Naive thymus-derived CD4-positive, alpha-beta T cell (primary cell): ENCODE data around the gene DDX42. TPM values are rescaled to one million over a fixed set of nuclear protein-coding genes. Genes with fewer than 3 reads are reported as not detected.

ENCODE experiments used
- ATAC-seq: fragments of 150-1000 bp; cut with Tn5 transposase; 2 replicates; pipeline ENCODE4 v1.10.0; 2021; ENCODE audit warnings: mild to moderate bottlenecking, moderate library complexity
- CTCF ChIA-PET: fragments of 350-600 bp; sonication (Branson Sonifier 250); formaldehyde crosslinking; loops from one replicate; lab custom pipeline; 2021; ENCODE audit warnings: antibody characterized with exemption; lab: Charles Lee
- POLR2A ChIA-PET: fragments of 350-600 bp; sonication (Branson Sonifier 250); formaldehyde crosslinking; loops from one replicate; lab custom pipeline; 2021; ENCODE audit warnings: antibody characterized with exemption, inconsistent platforms; lab: Charles Lee
- DNase-seq, 9 donors: peaks; one replicate each; pipeline versions ENCODE4 v3.0.0 to v3.0.0-alpha.2; 2020 to 2022; ENCODE audit warnings: mixed read lengths in 1 of 9
- H3K27ac ChIP-seq: one replicate; pipeline ENCODE4 v1.7.0; 2013; ENCODE audit warnings: mild to moderate bottlenecking, low read depth, low read length, moderate library complexity
- H3K27me3 ChIP-seq, 2 donors: one replicate each; pipeline ENCODE4 v1.7.0; 2013; ENCODE audit warnings: low read length in 2 of 2, mild to moderate bottlenecking in 2 of 2, moderate library complexity in 2 of 2; ENCODE audit not compliant: control insufficient read depth in 2 of 2, insufficient read depth in 2 of 2
- H3K36me3 ChIP-seq, 3 experiments: 1 replicate in 2 of 3; 2 replicates in 1 of 3; pipeline ENCODE4 v1.7.0; 2013; ENCODE audit warnings: low read length in 3 of 3, mild to moderate bottlenecking in 3 of 3, moderate library complexity in 1 of 3; ENCODE audit not compliant: insufficient read depth in 3 of 3, control insufficient read depth in 2 of 3
- H3K4me1 ChIP-seq, 2 donors: one replicate each; pipeline ENCODE4 v1.7.0; 2013; ENCODE audit warnings: low read length in 2 of 2, mild to moderate bottlenecking in 2 of 2, moderate library complexity in 1 of 2; ENCODE audit not compliant: control insufficient read depth in 2 of 2, insufficient read depth in 2 of 2
- H3K4me3 ChIP-seq: 2 replicates; pipeline ENCODE4 v1.7.0; 2013; ENCODE audit warnings: mild to moderate bottlenecking, low read length
- H3K9me3 ChIP-seq, 3 experiments: 1 replicate in 2 of 3; 2 replicates in 1 of 3; pipeline ENCODE4 v1.7.0; 2013; ENCODE audit warnings: low read length in 3 of 3; ENCODE audit not compliant: control insufficient read depth in 2 of 3
- H3K27ac Mint-ChIP-seq, 9 donors: one replicate each; pipeline ENCODE4 v1.8.0; 2020 to 2022; ENCODE audit warnings: mixed read lengths in 9 of 9, mild to moderate bottlenecking in 8 of 9, moderate library complexity in 5 of 9, inconsistent platforms in 2 of 9
- H3K27me3 Mint-ChIP-seq, 5 donors: one replicate each; pipeline ENCODE4 v1.8.0; 2021 to 2022; ENCODE audit warnings: mixed read lengths in 5 of 5, mild to moderate bottlenecking in 1 of 5
- H3K36me3 Mint-ChIP-seq, 5 donors: one replicate each; pipeline ENCODE4 v1.8.0; 2020 to 2022; ENCODE audit warnings: mixed read lengths in 5 of 5, mild to moderate bottlenecking in 3 of 5, inconsistent platforms in 1 of 5
- H3K4me1 Mint-ChIP-seq, 7 donors: one replicate each; pipeline ENCODE4 v1.8.0; 2020 to 2022; ENCODE audit warnings: mixed read lengths in 7 of 7, mild to moderate bottlenecking in 3 of 7, inconsistent platforms in 1 of 7
- H3K4me3 Mint-ChIP-seq, 10 donors: one replicate each; pipeline ENCODE4 v1.8.0; 2020 to 2022; ENCODE audit warnings: mild to moderate bottlenecking in 10 of 10, mixed read lengths in 10 of 10, moderate library complexity in 6 of 10, inconsistent platforms in 2 of 10
- H3K9me3 Mint-ChIP-seq, 11 donors: one replicate each; pipeline ENCODE4 v1.8.0; 2020 to 2022; ENCODE audit warnings: mixed read lengths in 11 of 11, mild to moderate bottlenecking in 4 of 11, inconsistent platforms in 1 of 11, moderate library complexity in 1 of 11
- intact Hi-C, 2 donors: fragments of 100-400 bp; cut with micrococcal nuclease; formaldehyde crosslinking; loops; one replicate each; pipeline ENCODE4 v1.15.1; 2023
- polyA plus RNA-seq, 2 donors: library from polyadenylated mRNA; unstranded; fragments of 300-500 nt; fragmentation: Illumina TruSeq; gene quantifications; one replicate each; pipeline ENCODE4 v1.2.3, GENCODE V29; 2021
- total RNA-seq, 6 experiments: library from RNA in 5 of 6; stranded (reverse) in 5 of 6; gene quantifications; 1 replicate in 5 of 6; 2 replicates in 1 of 6; pipeline ENCODE4 v1.2.3 and lab custom pipeline; 2021 to 2026

Gene DDX42
- total and polyA plus RNA-seq, 7 experiments from 2014 or later, result 11.8 to 192 (median 117) TPM

- Mint-ChIP-seq H3K9me3 (no peaks in the 10 kb centered on the region), H3K27ac (peak overlapping the region; percentile 68 to 100 (median 81)), H3K4me1 (peaks cover 44 to 87% (median 77%) of the 10 kb centered on the region in 7 donors), H3K4me3 (peak overlapping the region; percentile 3 to 93 (median 50)), H3K27me3 (no peaks in the 10 kb centered on the region), H3K36me3 (peaks cover 9 to 47% (median 26%) of the 10 kb centered on the region in 5 donors)
- H3K4me1 ChIP-seq, result peaks cover 26 to 45% of the 10 kb centered on the region in 2 donors
- ChIA-PET CTCF (interaction anchor here (0.6 to 1.2 kb wide), 4 partner anchors 9 to 198 kb away, joined by 3 to 5 read pairs (median 3); no protein-coding TSS in a partner anchor), POLR2A (interaction anchor here (1.1 to 11.6 kb wide), 4 partner anchors 12 to 133 kb away, joined by 6 to 204 read pairs (median 10); partner anchors contain the start of genes CCDC47, DDX42 and SMARCD2)
- H3K9me3 ChIP-seq, result no peaks in the 10 kb centered on the region
- no peak overlapping the region for H3K4me3 ChIP-seq
- H3K27ac ChIP-seq, result peak overlapping the region; percentile 38
- no peaks in the 10 kb centered on the region for H3K27me3 ChIP-seq
- ATAC-seq (no peak), DNase-seq (no peak)
- intact Hi-C loops, result no loop called here
- H3K36me3 ChIP-seq, result peaks cover 17 to 75% (median 18%) of the 10 kb centered on the region in 3 experiments
Measured at GRCh38 chr17:63830904-63831491, 57.0 kb downstream of the DDX42 start.

GRCh38 chr17:63831505-63831904, 57.5 kb downstream of the DDX42 start:
- peaks cover 21 to 40% of the 10 kb centered on the region in 2 donors for H3K4me1 ChIP-seq
- no peak overlapping the region for H3K4me3 ChIP-seq
- peaks cover 17 to 80% (median 18%) of the 10 kb centered on the region in 3 experiments for H3K36me3 ChIP-seq
- Mint-ChIP-seq H3K9me3 (no peaks in the 10 kb centered on the region), H3K27ac (peak overlapping the region; percentile 19 to 100 (median 81)), H3K36me3 (peaks cover 9 to 47% (median 26%) of the 10 kb centered on the region in 5 donors), H3K27me3 (no peaks in the 10 kb centered on the region), H3K4me3 (peak overlapping the region in 8 of 10 donors; percentile 15 to 93 (median 55)), H3K4me1 (peaks cover 39 to 82% (median 73%) of the 10 kb centered on the region in 7 donors)
- CTCF ChIA-PET, result interaction anchor here (0.6 to 1.2 kb wide), 2 partner anchors 195 to 198 kb away, joined by 3 to 5 read pairs; no protein-coding TSS in a partner anchor
- peak overlapping the region; percentile 38 for H3K27ac ChIP-seq
- POLR2A ChIA-PET, result interaction anchor here (1.1 to 11.6 kb wide), 6 partner anchors 12 to 137 kb away, joined by 3 to 204 read pairs (median 6); partner anchors contain the start of genes CCDC47, DDX42 and SMARCD2
- no peak for ATAC-seq
- intact Hi-C loops, result no loop called here
- no peaks in the 10 kb centered on the region for H3K9me3 ChIP-seq
- H3K27me3 ChIP-seq, result no peaks in the 10 kb centered on the region
- DNase-seq, result no peak

- Mint-ChIP-seq H3K9me3 (no peaks in the 10 kb centered on the region), H3K4me3 (peak overlapping the region in 8 of 10 donors; percentile 29 to 93 (median 54)), H3K27ac (peak overlapping the region; percentile 19 to 100 (median 85)), H3K36me3 (peaks cover 9 to 51% (median 26%) of the 10 kb centered on the region in 5 donors), H3K4me1 (peaks cover 37 to 82% (median 72%) of the 10 kb centered on the region in 7 donors), H3K27me3 (no peaks in the 10 kb centered on the region)
- peak overlapping the region; percentile 43 for H3K27ac ChIP-seq
- peaks cover 21 to 40% of the 10 kb centered on the region in 2 donors for H3K4me1 ChIP-seq
- CTCF ChIA-PET, result interaction anchor here (1.2 kb wide), 1 partner anchor 196 kb away, joined by 3 read pairs; no protein-coding TSS in a partner anchor
- peaks cover 17 to 85% (median 18%) of the 10 kb centered on the region in 3 experiments for H3K36me3 ChIP-seq
- H3K27me3 ChIP-seq, result no peaks in the 10 kb centered on the region
- ATAC-seq, result no peak
- no peaks in the 10 kb centered on the region for H3K9me3 ChIP-seq
- no peak overlapping the region for H3K4me3 ChIP-seq
- no peak for DNase-seq
- POLR2A ChIA-PET, result interaction anchor here (0.9 to 11.6 kb wide), 6 partner anchors 11 to 137 kb away, joined by 3 to 204 read pairs (median 5); partner anchors contain the start of genes CCDC47, DDX42 and SMARCD2
- intact Hi-C loops, result loop anchor here in 1 of 2 donors (1.0 kb wide), 1 partner anchor 11 kb away; no protein-coding TSS in a partner anchor
Measured at GRCh38 chr17:63832014-63832413, 58.0 kb downstream of the DDX42 start.

GRCh38 chr17:63832455-63832854, 58.5 kb downstream of the DDX42 start:
- Histone ChIP-seq H3K4me3 (no peak overlapping the region), H3K27me3 (no peaks in the 10 kb centered on the region), H3K27ac (peak overlapping the region; percentile 43), H3K36me3 (peaks cover 17 to 87% (median 18%) of the 10 kb centered on the region in 3 experiments), H3K9me3 (no peaks in the 10 kb centered on the region), H3K4me1 (peaks cover 21 to 40% of the 10 kb centered on the region in 2 donors)
- no peaks in the 10 kb centered on the region for H3K9me3 Mint-ChIP-seq
- ChIA-PET POLR2A (interaction anchor here (0.6 to 11.6 kb wide), 7 partner anchors 11 to 1319 kb away, joined by 3 to 204 read pairs (median 3); partner anchors contain the start of genes CCDC47, DDX42 and SMARCD2), CTCF (no interaction called here)
- H3K36me3 Mint-ChIP-seq, result peaks cover 9 to 54% (median 26%) of the 10 kb centered on the region in 5 donors
- H3K4me3 Mint-ChIP-seq, result peak overlapping the region in 5 of 10 donors; percentile 4 to 93 (median 52)
- no peaks in the 10 kb centered on the region for H3K27me3 Mint-ChIP-seq
- DNase-seq (no peak), ATAC-seq (no peak)
- intact Hi-C loops, result loop anchor here in 1 of 2 donors (1.0 kb wide), 1 partner anchor 11 kb away; no protein-coding TSS in a partner anchor
- peaks cover 37 to 80% (median 70%) of the 10 kb centered on the region in 7 donors for H3K4me1 Mint-ChIP-seq
- peak overlapping the region in 8 of 9 donors; percentile 19 to 100 (median 86) for H3K27ac Mint-ChIP-seq

- Mint-ChIP-seq H3K9me3 (no peaks in the 10 kb centered on the region), H3K36me3 (peaks cover 9 to 54% (median 26%) of the 10 kb centered on the region in 5 donors), H3K4me1 (peaks cover 34 to 77% (median 69%) of the 10 kb centered on the region in 7 donors), H3K27me3 (no peaks in the 10 kb centered on the region), H3K27ac (peak overlapping the region in 4 of 9 donors; percentile 21 to 89 (median 60)), H3K4me3 (no peak overlapping the region)
- Histone ChIP-seq H3K27me3 (no peaks in the 10 kb centered on the region), H3K36me3 (peaks cover 17 to 92% (median 18%) of the 10 kb centered on the region in 3 experiments), H3K27ac (no peak overlapping the region), H3K4me1 (peaks cover 17 to 37% of the 10 kb centered on the region in 2 donors), H3K9me3 (no peaks in the 10 kb centered on the region), H3K4me3 (no peak overlapping the region)
- ChIA-PET CTCF (interaction anchor here (0.7 kb wide), 1 partner anchor 124 kb away, joined by 3 read pairs; no protein-coding TSS in a partner anchor), POLR2A (interaction anchor here (0.6 to 11.6 kb wide), 8 partner anchors 10 to 1320 kb away, joined by 3 to 204 read pairs (median 4); partner anchors contain the start of genes CCDC47, DDX42 and SMARCD2)
- intact Hi-C loops, result no loop called here
- ATAC-seq (no peak), DNase-seq (no peak)
Measured at GRCh38 chr17:63833026-63833740, 59.2 kb downstream of the DDX42 start.
